Measurements from ENCODE around the gene STXBP3.

DNA sequence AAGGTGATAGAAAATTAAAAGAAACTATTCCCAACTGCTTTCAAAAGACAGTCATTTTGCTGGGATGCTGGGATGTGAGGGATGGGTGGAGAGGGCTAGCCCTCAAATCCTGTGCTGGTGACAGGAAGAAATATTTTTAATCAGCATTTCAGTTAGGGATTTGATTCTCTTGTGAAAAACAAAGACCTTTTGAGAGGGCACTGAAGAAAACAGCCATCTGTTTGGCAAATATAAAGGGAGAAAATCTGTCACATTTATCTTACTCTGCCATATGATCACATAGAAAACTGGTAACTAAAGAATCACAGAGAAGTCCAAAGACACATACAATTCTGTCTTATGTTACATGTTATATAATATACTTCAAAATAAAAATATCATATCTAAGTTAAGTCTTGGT lies 12.3 kb downstream of the STXBP3 start:
- TF ChIP-seq, protein P1, sequence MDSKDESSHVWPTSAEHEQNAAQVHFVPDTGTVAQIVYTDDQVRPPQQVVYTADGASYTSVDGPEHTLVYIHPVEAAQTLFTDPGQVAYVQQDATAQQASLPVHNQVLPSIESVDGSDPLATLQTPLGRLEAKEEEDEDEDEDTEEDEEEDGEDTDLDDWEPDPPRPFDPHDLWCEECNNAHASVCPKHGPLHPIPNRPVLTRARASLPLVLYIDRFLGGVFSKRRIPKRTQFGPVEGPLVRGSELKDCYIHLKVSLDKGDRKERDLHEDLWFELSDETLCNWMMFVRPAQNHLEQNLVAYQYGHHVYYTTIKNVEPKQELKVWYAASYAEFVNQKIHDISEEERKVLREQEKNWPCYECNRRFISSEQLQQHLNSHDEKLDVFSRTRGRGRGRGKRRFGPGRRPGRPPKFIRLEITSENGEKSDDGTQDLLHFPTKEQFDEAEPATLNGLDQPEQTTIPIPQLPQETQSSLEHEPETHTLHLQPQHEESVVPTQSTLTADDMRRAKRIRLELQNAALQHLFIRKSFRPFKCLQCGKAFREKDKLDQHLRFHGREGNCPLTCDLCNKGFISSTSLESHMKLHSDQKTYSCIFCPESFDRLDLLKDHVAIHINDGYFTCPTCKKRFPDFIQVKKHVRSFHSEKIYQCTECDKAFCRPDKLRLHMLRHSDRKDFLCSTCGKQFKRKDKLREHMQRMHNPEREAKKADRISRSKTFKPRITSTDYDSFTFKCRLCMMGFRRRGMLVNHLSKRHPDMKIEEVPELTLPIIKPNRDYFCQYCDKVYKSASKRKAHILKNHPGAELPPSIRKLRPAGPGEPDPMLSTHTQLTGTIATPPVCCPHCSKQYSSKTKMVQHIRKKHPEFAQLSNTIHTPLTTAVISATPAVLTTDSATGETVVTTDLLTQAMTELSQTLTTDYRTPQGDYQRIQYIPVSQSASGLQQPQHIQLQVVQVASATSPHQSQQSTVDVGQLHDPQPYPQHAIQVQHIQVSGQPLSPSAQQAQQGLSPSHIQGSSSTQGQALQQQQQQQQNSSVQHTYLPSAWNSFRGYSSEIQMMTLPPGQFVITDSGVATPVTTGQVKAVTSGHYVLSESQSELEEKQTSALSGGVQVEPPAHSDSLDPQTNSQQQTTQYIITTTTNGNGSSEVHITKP (IDR thresholded peaks at IDR 0.05; ENCODE audit: partially characterized antibody), result no peak
- TF ChIP-seq GTF2F1 (IDR thresholded peaks at IDR 0.05; ENCODE audit: low read depth, low read length), result no peak
